H1 (cell line): ENCODE data around the gene FRS2. TPM values are rescaled to one million over a fixed set of nuclear protein-coding genes. Genes with fewer than 3 reads are reported as not detected.
A peak's percentile ranks its signal among the peaks of the same experiment; 100 is the strongest.

Experiments
- CTCF ChIA-PET: fragments of 300-600 bp; sonication (Branson Sonifier 250); formaldehyde crosslinking; loops from one replicate; lab custom pipeline; 2021; ENCODE audit not compliant: partially characterized antibody; lab: Charles Lee
- POLR2A ChIA-PET: fragments of 300-600 bp; sonication (Branson Sonifier 250); formaldehyde crosslinking; loops from one replicate; lab custom pipeline; 2021; ENCODE audit warnings: inconsistent platforms; ENCODE audit not compliant: partially characterized antibody; lab: Charles Lee
- DNase-seq, 2 experiments: peaks; one replicate each; pipeline versions ENCODE4 v3.0.0 to v3.0.0-alpha.2; 2010 to 2022; ENCODE audit warnings: low spot score in 2 of 2, low read depth in 1 of 2, mixed read lengths in 1 of 2
- FAIRE-seq: peaks from 2 replicates; lab custom pipeline; 2011; peaks lifted over from hg19 to GRCh38; lab: Jason Lieb, UNC
- H2AFZ ChIP-seq: 2 replicates; pipeline ENCODE4 v1.8.1; 2012; ENCODE audit warnings: low read length, inconsistent platforms
- H2AK5ac ChIP-seq: 2 replicates; pipeline ENCODE4 v1.6.1; 2013; ENCODE audit warnings: low read depth, low read length
- H2BK120ac ChIP-seq: replicated peaks from 2 replicates; pipeline ENCODE3; 2013; ENCODE audit warnings: low read depth, low read length, inconsistent platforms
- H2BK12ac ChIP-seq: 2 replicates; pipeline ENCODE4 v1.6.1; 2013; ENCODE audit warnings: low read depth, low read length
- H2BK15ac ChIP-seq: 2 replicates; pipeline ENCODE4 v1.6.1; 2013; ENCODE audit warnings: low read length
- H2BK20ac ChIP-seq: 2 replicates; pipeline ENCODE4 v1.6.1; 2013; ENCODE audit warnings: low read length
- H2BK5ac ChIP-seq: 2 replicates; pipeline ENCODE4 v1.6.1; 2013; ENCODE audit warnings: low read depth, low read length
- H3K14ac ChIP-seq: 2 replicates; pipeline ENCODE4 v1.6.1; 2013; ENCODE audit warnings: inconsistent platforms; ENCODE audit not compliant: insufficient read length
- H3K18ac ChIP-seq: 2 replicates; pipeline ENCODE4 v1.6.1; 2013; ENCODE audit warnings: low read length; ENCODE audit errors: extremely low read depth
- H3K23ac ChIP-seq: 2 replicates; pipeline ENCODE4 v1.6.1; 2013; ENCODE audit warnings: inconsistent platforms; ENCODE audit not compliant: insufficient read length
- H3K23me2 ChIP-seq: 2 replicates; pipeline ENCODE4 v1.6.1; 2013; ENCODE audit warnings: low read depth, low read length
- H3K27ac ChIP-seq: 2 replicates; pipeline ENCODE4 v1.6.1; 2011; ENCODE audit warnings: low read depth, low read length, inconsistent platforms
- H3K27me3 ChIP-seq, 4 experiments: replicated peaks in 1 of 4; 1 replicate in 1 of 4; 2 replicates in 3 of 4; pipeline versions ENCODE4 v1.6.1 to v1.8.1; 2011 to 2013; ENCODE audit warnings: low read length in 3 of 4, mild to moderate bottlenecking in 3 of 4, inconsistent platforms in 2 of 4, mixed read lengths in 2 of 4, moderate library complexity in 1 of 4; ENCODE audit not compliant: control insufficient read depth in 3 of 4, insufficient read depth in 3 of 4; ENCODE audit errors: extremely low read depth in 1 of 4
- H3K36me3 ChIP-seq, 4 experiments: 2 replicates each; pipeline versions ENCODE4 v1.6.1 to v1.8.1; 2011 to 2013; ENCODE audit warnings: mild to moderate bottlenecking in 4 of 4, low read length in 3 of 4, moderate library complexity in 2 of 4, control low read depth in 1 of 4, inconsistent platforms in 1 of 4; ENCODE audit not compliant: insufficient read depth in 4 of 4, control insufficient read depth in 2 of 4
- H3K4ac ChIP-seq: replicated peaks from 2 replicates; pipeline ENCODE3; 2013; ENCODE audit warnings: low read length, low read depth, mixed read lengths, inconsistent platforms; ENCODE audit not compliant: insufficient read length
- H3K4me1 ChIP-seq, 4 experiments: replicated peaks in 1 of 4; 1 replicate in 1 of 4; 2 replicates in 3 of 4; pipeline versions ENCODE4 v1.6.1 to v1.8.1; 2011 to 2013; ENCODE audit warnings: low read length in 3 of 4, inconsistent platforms in 2 of 4, mixed read lengths in 1 of 4; ENCODE audit not compliant: insufficient read depth in 4 of 4, control insufficient read depth in 3 of 4
- H3K4me2 ChIP-seq, 2 experiments: 2 replicates each; pipeline versions ENCODE4 v1.6.1 to v1.8.1; 2011 to 2013; ENCODE audit warnings: low read depth in 2 of 2, low read length in 2 of 2, control low read depth in 1 of 2, inconsistent platforms in 1 of 2, mild to moderate bottlenecking in 1 of 2; ENCODE audit not compliant: insufficient read depth in 1 of 2
- H3K4me3 ChIP-seq, 4 experiments: fragments of 200-600, 300-600 bp in 1 of 4; sonication (generic), shearing (Covaris generic), sonication (Bioruptor Twin) in 1 of 4; 2 replicates each; pipeline versions ENCODE4 v1.5.1 to v1.8.1; 2011 to 2016; ENCODE audit warnings: low read length in 4 of 4, low read depth in 3 of 4, control low read depth in 2 of 4, inconsistent platforms in 2 of 4, mild to moderate bottlenecking in 2 of 4, mixed read lengths in 1 of 4, moderate library complexity in 1 of 4; ENCODE audit not compliant: insufficient read depth in 2 of 4; ENCODE audit errors: extremely low read depth in 1 of 4
- H3K56ac ChIP-seq: replicated peaks from 2 replicates; pipeline ENCODE3; 2013; ENCODE audit warnings: low read depth, mild to moderate bottlenecking, mixed read lengths, low read length, inconsistent platforms; ENCODE audit not compliant: insufficient read length
- H3K79me1 ChIP-seq: 2 replicates; pipeline ENCODE4 v1.6.1; 2013; ENCODE audit warnings: low read depth, low read length, control low read depth
- H3K79me2 ChIP-seq, 2 experiments: 2 replicates each; pipeline versions ENCODE4 v1.6.1 to v1.8.1; 2012 to 2013; ENCODE audit warnings: low read length in 2 of 2, mild to moderate bottlenecking in 2 of 2, inconsistent platforms in 1 of 2; ENCODE audit not compliant: insufficient read depth in 2 of 2, control insufficient read depth in 1 of 2
- H3K9ac ChIP-seq, 4 experiments: replicated peaks in 1 of 4; 1 replicate in 1 of 4; 2 replicates in 3 of 4; pipeline versions ENCODE4 v1.6.1 to v1.8.1; 2011 to 2013; ENCODE audit warnings: low read depth in 3 of 4, low read length in 3 of 4, control low read depth in 2 of 4, mild to moderate bottlenecking in 2 of 4, moderate library complexity in 2 of 4, inconsistent platforms in 1 of 4; ENCODE audit errors: extremely low read depth in 1 of 4
- H3K9me3 ChIP-seq, 2 experiments: 2 replicates each; pipeline versions ENCODE4 v1.6.1 to v1.8.1; 2012 to 2013; ENCODE audit warnings: mild to moderate bottlenecking in 2 of 2, moderate library complexity in 2 of 2, control low read depth in 1 of 2, inconsistent platforms in 1 of 2, low read depth in 1 of 2, low read length in 1 of 2, mixed read lengths in 1 of 2; ENCODE audit not compliant: insufficient read depth in 2 of 2
- H4K20me1 ChIP-seq, 2 experiments: replicated peaks in 1 of 2; 2 replicates each; pipeline versions ENCODE3 to v1.8.1; 2011 to 2013; ENCODE audit warnings: inconsistent platforms in 2 of 2, low read length in 2 of 2, mild to moderate bottlenecking in 1 of 2; ENCODE audit not compliant: insufficient read depth in 2 of 2, control insufficient read depth in 1 of 2
- H4K5ac ChIP-seq: 2 replicates; pipeline ENCODE4 v1.6.1; 2013; ENCODE audit warnings: low read length, low read depth, mixed read lengths, inconsistent platforms; ENCODE audit not compliant: insufficient read length
- H4K8ac ChIP-seq: 2 replicates; pipeline ENCODE4 v1.8.0; 2013; ENCODE audit warnings: mild to moderate bottlenecking, moderate library complexity, low read length, inconsistent platforms; ENCODE audit not compliant: insufficient read depth; ENCODE audit errors: extremely low read depth
- H4K91ac ChIP-seq: replicated peaks from 2 replicates; pipeline ENCODE3; 2013; ENCODE audit warnings: low read length, mixed read lengths, inconsistent platforms; ENCODE audit not compliant: insufficient read length
- RAD21 ChIP-seq, 2 experiments: IDR thresholded peaks in 1 of 2; conservative IDR thresholded peaks in 1 of 2; 2 replicates each; pipeline ENCODE4 v1.6.1; 2011; ENCODE audit warnings: low read depth in 2 of 2, low read length in 2 of 2, improper control_type of control experiment in 1 of 2, inconsistent platforms in 1 of 2, mild to moderate bottlenecking in 1 of 2, moderate library complexity in 1 of 2
- RFX5 ChIP-seq: IDR thresholded peaks from 2 replicates; pipeline ENCODE4 v1.6.1; 2011; ENCODE audit warnings: low read depth, low read length, improper control_type of control experiment, borderline replicate concordance
- WGBS, 2 experiments: shearing (Covaris generic) in 1 of 2; methylation state at CpG; one replicate each; pipeline versions ENCODE4 v1.1.6 to v1.1.7; 2013 to 2015; ENCODE audit warnings: low lambda C conversion rate in 2 of 2, mixed read lengths in 2 of 2, inconsistent platforms in 1 of 2, low coverage in 1 of 2, missing lambda C conversion rate in 1 of 2; ENCODE audit not compliant: insufficient replicate concordance in 2 of 2, insufficient coverage in 1 of 2, insufficient read length in 1 of 2; ENCODE audit errors: extremely low coverage in 1 of 2, missing lambda C conversion rate in 1 of 2; 5-methylcytosine and 5-hydroxymethylcytosine counted together
- polyA plus RNA-seq, 7 experiments: library from polyadenylated mRNA; depleted of rRNA in 3 of 7; stranded (reverse) in 5 of 7; unstranded in 2 of 7; fragments of >200 nt in 5 of 7; fragments of 200-250 nt in 2 of 7; gene quantifications; 1 replicate in 5 of 7; 2 replicates in 1 of 7; 4 replicates in 1 of 7; pipeline versions ENCODE4 v1.2.1 to v1.2.3, GENCODE V29; 2011 to 2013; ENCODE audit warnings: missing spikeins in 2 of 7, mixed read lengths in 2 of 7
- total RNA-seq: library from RNA; stranded (reverse); fragmentation: NEBNext Ultra II Directional; extraction: Animal tissue kit (Norgen Biotek cat#: 25700); gene quantifications from 2 replicates; pipeline ENCODE4 v1.2.1, GENCODE V29; 2021

The FRS2 gene
- total and polyA plus RNA-seq, 2 of the 8 experiments (the other 6 are each of a cell fraction or from before 2014, with no cell fraction given): 10.3 to 35.8 TPM

- H3K23ac ChIP-seq: no peak overlapping the region
- H3K18ac ChIP-seq: no peak overlapping the region
- POLR2A ChIA-PET: no interaction called here
- peaks cover 2% of the 10 kb centered on the region; the same call in 1 of the 2 replicates for H3K23me2 ChIP-seq
- no peak overlapping the region for H3K14ac ChIP-seq
- H3K36me3 ChIP-seq: no peaks in the 10 kb centered on the region
- no peak overlapping the region for H4K5ac ChIP-seq
- H2AFZ ChIP-seq: peak overlapping the region; percentile 11; the same call in 1 of the 2 replicates
- no peaks in the 10 kb centered on the region for H3K27me3 ChIP-seq
- CTCF ChIA-PET: no interaction called here
- DNase-seq (no peak), FAIRE-seq (no peak)
- H3K9me3 ChIP-seq: no peaks in the 10 kb centered on the region
- no peak overlapping the region for H3K4ac ChIP-seq
- H2BK5ac ChIP-seq: no peak overlapping the region
- no peak overlapping the region for H2AK5ac ChIP-seq
- no peaks in the 10 kb centered on the region for H4K20me1 ChIP-seq
- H3K4me1 ChIP-seq: 0 out of 7 replicates have a peak, but pooled peaks cover 0 to 3% (median 0%) of the 10 kb centered on the region in 4 experiments
- H2BK12ac ChIP-seq: no peak overlapping the region
- TF ChIP-seq RAD21 (IDR thresholded peaks at IDR 0.05 in 1 of 2, conservative IDR thresholded peaks at IDR 0.05 in 1 of 2; ENCODE audit: low read depth in 2 of 2, low read length in 2 of 2) (no peak), RFX5 (no peak)
- no peak overlapping the region for H3K9ac ChIP-seq
- H2BK120ac ChIP-seq: no peak overlapping the region
- no peak overlapping the region for H4K91ac ChIP-seq
- no peak overlapping the region for H2BK15ac ChIP-seq
- 97% methylated on average over 2 of the region's 2 CpGs; no CpG with 5 or more reads in 1 of the 2 experiments for WGBS, 2 experiments
- no peaks in the 10 kb centered on the region for H3K79me2 ChIP-seq
- H3K56ac ChIP-seq: no peak overlapping the region
- no peak overlapping the region for H3K4me2 ChIP-seq
- no peak overlapping the region for H3K4me3 ChIP-seq
- H3K79me1 ChIP-seq: no peaks in the 10 kb centered on the region
- H4K8ac ChIP-seq: no peak overlapping the region
- H2BK20ac ChIP-seq: no peak overlapping the region
- H3K27ac ChIP-seq: no peak overlapping the region
Observed at GRCh38 chr12:69437073-69437472, 33.1 kb upstream of the FRS2 start.
